HEK293 (cell line): ENCODE measurements around the gene DNMT1.
A peak's percentile ranks its signal among the peaks of the same experiment; 100 is the strongest.

Source experiments
- BCL11B ChIP-seq: fragments of 450-650 bp; formaldehyde crosslinking; IDR thresholded peaks from 2 replicates; pipeline ENCODE4 v1.5.1; 2016; ENCODE audit warnings: low read depth, missing biosample characterization, missing genetic modification characterization
- GLI4 ChIP-seq: fragments of 450-650 bp; formaldehyde crosslinking; IDR thresholded peaks from 2 replicates; pipeline ENCODE4 v1.5.1; 2016; ENCODE audit warnings: missing biosample characterization, missing genetic modification characterization
- KLF8 ChIP-seq: fragments of 450-650 bp; formaldehyde crosslinking; IDR thresholded peaks from 2 replicates; pipeline ENCODE4 v1.5.1; 2016; ENCODE audit warnings: missing biosample characterization, missing genetic modification characterization
- WT1 ChIP-seq: fragments of 450-650 bp; formaldehyde crosslinking; IDR thresholded peaks from 2 replicates; pipeline ENCODE4 v1.5.1; 2016; ENCODE audit warnings: missing biosample characterization, missing genetic modification characterization
- ZBTB17 ChIP-seq: fragments of 450-650 bp; formaldehyde crosslinking; IDR thresholded peaks from 2 replicates; pipeline ENCODE4 v1.5.1; 2016; ENCODE audit warnings: missing biosample characterization, missing genetic modification characterization
- ZBTB8A ChIP-seq: fragments of 450-650 bp; formaldehyde crosslinking; IDR thresholded peaks from 2 replicates; pipeline ENCODE4 v1.5.1; 2016; ENCODE audit warnings: missing biosample characterization, missing genetic modification characterization
- ZNF132 ChIP-seq: fragments of 450-650 bp; formaldehyde crosslinking; IDR thresholded peaks from 2 replicates; pipeline ENCODE4 v1.5.1; 2017; ENCODE audit warnings: missing biosample characterization, missing genetic modification characterization, borderline replicate concordance
- ZNF157 ChIP-seq: fragments of 450-650 bp; formaldehyde crosslinking; IDR thresholded peaks from 2 replicates; pipeline ENCODE4 v1.5.1; 2016; ENCODE audit warnings: missing biosample characterization, missing genetic modification characterization
- ZNF18 ChIP-seq: fragments of 450-650 bp; formaldehyde crosslinking; IDR thresholded peaks from 2 replicates; pipeline ENCODE4 v1.5.1; 2016; ENCODE audit warnings: missing biosample characterization, missing genetic modification characterization
- ZNF211 ChIP-seq: fragments of 450-650 bp; formaldehyde crosslinking; IDR thresholded peaks from 2 replicates; pipeline ENCODE4 v1.5.1; 2016; ENCODE audit warnings: low read depth, missing biosample characterization, missing genetic modification characterization
- ZNF280D ChIP-seq: fragments of 450-650 bp; formaldehyde crosslinking; IDR thresholded peaks from 2 replicates; pipeline ENCODE4 v1.5.1; 2016; ENCODE audit warnings: missing biosample characterization, missing genetic modification characterization
- ZNF394 ChIP-seq: fragments of 450-650 bp; formaldehyde crosslinking; IDR thresholded peaks from 2 replicates; pipeline ENCODE4 v1.5.1; 2016; ENCODE audit warnings: missing biosample characterization, missing genetic modification characterization, mild to moderate bottlenecking, moderate library complexity, borderline replicate concordance
- ZNF510 ChIP-seq: fragments of 450-650 bp; formaldehyde crosslinking; IDR thresholded peaks from 2 replicates; pipeline ENCODE4 v1.5.1; 2018; ENCODE audit warnings: mild to moderate bottlenecking, missing genetic modification characterization, missing biosample characterization; ENCODE audit not compliant: insufficient replicate concordance
- ZNF513 ChIP-seq: fragments of 450-650 bp; IDR thresholded peaks from 2 replicates; pipeline ENCODE4 v1.5.1; 2018; ENCODE audit warnings: missing biosample characterization, missing genetic modification characterization
- ZNF521 ChIP-seq: fragments of 450-650 bp; formaldehyde crosslinking; IDR thresholded peaks from 2 replicates; pipeline ENCODE4 v1.5.1; 2017; ENCODE audit warnings: missing biosample characterization, mild to moderate bottlenecking, missing genetic modification characterization
- ZNF529 ChIP-seq: fragments of 450-650 bp; formaldehyde crosslinking; IDR thresholded peaks from 2 replicates; pipeline ENCODE4 v1.5.1; 2017; ENCODE audit warnings: missing genetic modification characterization, missing biosample characterization; ENCODE audit not compliant: insufficient replicate concordance
- ZNF530 ChIP-seq: fragments of 450-650 bp; formaldehyde crosslinking; IDR thresholded peaks from 2 replicates; pipeline ENCODE4 v1.5.1; 2016; ENCODE audit warnings: low read depth, missing biosample characterization, missing genetic modification characterization
- ZNF580 ChIP-seq: fragments of 450-650 bp; formaldehyde crosslinking; IDR thresholded peaks from 2 replicates; pipeline ENCODE4 v1.5.1; 2016; ENCODE audit warnings: missing biosample characterization, missing genetic modification characterization
- ZNF624 ChIP-seq: fragments of 450-650 bp; formaldehyde crosslinking; IDR thresholded peaks from 2 replicates; pipeline ENCODE4 v1.5.1; 2017; ENCODE audit warnings: missing biosample characterization, missing genetic modification characterization
- ZNF654 ChIP-seq: fragments of 450-650 bp; formaldehyde crosslinking; IDR thresholded peaks from 2 replicates; pipeline ENCODE4 v1.5.1; 2016; ENCODE audit warnings: low read depth, missing biosample characterization, missing genetic modification characterization
- ZNF658 ChIP-seq: fragments of 450-650 bp; formaldehyde crosslinking; IDR thresholded peaks from 2 replicates; pipeline ENCODE4; 2016; ENCODE audit warnings: missing biosample characterization, missing genetic modification characterization
- ZNF660 ChIP-seq: fragments of 450-650 bp; IDR thresholded peaks from 2 replicates; pipeline ENCODE4 v1.5.1; 2018; ENCODE audit warnings: missing biosample characterization, mild to moderate bottlenecking, missing genetic modification characterization
- ZNF707 ChIP-seq: fragments of 450-650 bp; formaldehyde crosslinking; IDR thresholded peaks from 2 replicates; pipeline ENCODE4 v1.5.1; 2016; ENCODE audit warnings: missing biosample characterization, missing genetic modification characterization
- ZNF785 ChIP-seq: fragments of 450-650 bp; formaldehyde crosslinking; IDR thresholded peaks from 2 replicates; pipeline ENCODE4 v1.5.1; 2016; ENCODE audit warnings: missing biosample characterization, missing genetic modification characterization
- ZSCAN4 ChIP-seq: fragments of 450-650 bp; formaldehyde crosslinking; IDR thresholded peaks from 2 replicates; pipeline ENCODE4 v1.5.1; 2017; ENCODE audit warnings: missing biosample characterization, missing genetic modification characterization
- ZXDB ChIP-seq: fragments of 450-650 bp; formaldehyde crosslinking; IDR thresholded peaks from 2 replicates; pipeline ENCODE4 v1.5.1; 2016; ENCODE audit warnings: missing biosample characterization, missing genetic modification characterization

Gene DNMT1

GRCh38 chr19:10106100-10106936, 88.4 kb downstream of the DNMT1 start, which contains the start of gene PPAN (continued):
- TF ChIP-seq ZNF280D (no peak), ZXDB (tag by site-specific recombination) (peak; percentile 86), ZNF521 (tag by site-specific recombination) (no peak), ZNF707 (tag by site-specific recombination) (no peak), ZNF529 (tag by site-specific recombination) (no peak), GLI4 (0 out of 2 replicates have a peak, but pooled peaks have one; percentile 47), ZBTB8A (tag by site-specific recombination) (no peak), ZNF510 (tag by site-specific recombination) (no peak), ZNF654 (no peak), ZNF785 (no peak), ZBTB17 (tag by site-specific recombination) (peak; percentile 50), ZNF513 (tag by site-specific recombination) (no peak), WT1 (tag by site-specific recombination) (no peak), ZSCAN4 (tag by site-specific recombination) (no peak), ZNF530 (tag by site-specific recombination) (no peak), ZNF580 (no peak), ZNF394 (peak; percentile 29; the same call in 1 of the 2 replicates), ZNF132 (tag by site-specific recombination) (no peak), ZNF157 (tag by site-specific recombination) (no peak), ZNF624 (tag by site-specific recombination) (no peak), ZNF18 (tag by site-specific recombination) (no peak), ZNF660 (tag by site-specific recombination) (no peak), KLF8 (tag by site-specific recombination) (no peak; the same call in 1 of the 2 replicates), ZNF658 (tag by site-specific recombination) (no peak), BCL11B (no peak), ZNF211 (tag by site-specific recombination) (no peak)
